Activated T-cell treated with anti-CD3 and anti-CD28 coated beads, Interleukin-2, amount 50 U/mL, for 24 hours (primary cell): Measurements from ENCODE around the gene WNT7B.

Experiments used
- DNase-seq: peaks from one replicate; pipeline ENCODE4 v3.0.0-alpha.2; 2020
- H3K27ac Mint-ChIP-seq: 2 replicates; pipeline ENCODE4 v1.8.0; 2020; ENCODE audit warnings: mild to moderate bottlenecking, mixed read lengths
- H3K27me3 Mint-ChIP-seq: 2 replicates; pipeline ENCODE4 v1.8.0; 2020; ENCODE audit warnings: mixed read lengths
- H3K36me3 Mint-ChIP-seq: 2 replicates; pipeline ENCODE4 v1.8.0; 2020; ENCODE audit warnings: low read depth, mixed read lengths
- H3K4me1 Mint-ChIP-seq: 2 replicates; pipeline ENCODE4 v1.8.0; 2020; ENCODE audit warnings: low read depth, mixed read lengths
- H3K4me3 Mint-ChIP-seq: 2 replicates; pipeline ENCODE4 v1.8.0; 2020; ENCODE audit warnings: mild to moderate bottlenecking, moderate library complexity, mixed read lengths
- H3K9me3 Mint-ChIP-seq: 2 replicates; pipeline ENCODE4 v1.8.0; 2020; ENCODE audit warnings: mixed read lengths

Gene WNT7B

GRCh38 chr22:45887202-45888131, 89.5 kb downstream of the WNT7B start:
- Mint-ChIP-seq H3K27ac (no peak overlapping the region), H3K4me3 (no peak overlapping the region), H3K36me3 (no peaks in the 10 kb centered on the region), H3K9me3 (no peaks in the 10 kb centered on the region), H3K27me3 (peaks cover 45% of the 10 kb centered on the region), H3K4me1 (no peaks in the 10 kb centered on the region)
- DNase-seq, result no peak

- H3K4me1 Mint-ChIP-seq, result no peaks in the 10 kb centered on the region
- no peaks in the 10 kb centered on the region for H3K9me3 Mint-ChIP-seq
- no peak overlapping the region for H3K4me3 Mint-ChIP-seq
- H3K27ac Mint-ChIP-seq, result no peak overlapping the region
- H3K27me3 Mint-ChIP-seq, result peaks cover 47% of the 10 kb centered on the region
- no peaks in the 10 kb centered on the region for H3K36me3 Mint-ChIP-seq
- DNase-seq, result no peak
Observed at GRCh38 chr22:45886540-45886939, 90.4 kb downstream of the WNT7B start.

- Mint-ChIP-seq H3K4me3 (no peak overlapping the region), H3K27ac (no peak overlapping the region), H3K27me3 (peaks cover 49% of the 10 kb centered on the region), H3K9me3 (no peaks in the 10 kb centered on the region), H3K4me1 (no peaks in the 10 kb centered on the region), H3K36me3 (no peaks in the 10 kb centered on the region)
- no peak for DNase-seq
Observed at GRCh38 chr22:45885941-45886395, 91.0 kb downstream of the WNT7B start.

GRCh38 chr22:45885171-45885840, 91.7 kb downstream of the WNT7B start:
- Mint-ChIP-seq H3K27ac (no peak overlapping the region), H3K36me3 (no peaks in the 10 kb centered on the region), H3K9me3 (no peaks in the 10 kb centered on the region), H3K4me1 (no peaks in the 10 kb centered on the region), H3K27me3 (peaks cover 53% of the 10 kb centered on the region), H3K4me3 (no peak overlapping the region)
- DNase-seq, result no peak

- Mint-ChIP-seq H3K27ac (no peak overlapping the region), H3K27me3 (peaks cover 59% of the 10 kb centered on the region), H3K4me3 (no peak overlapping the region), H3K9me3 (no peaks in the 10 kb centered on the region), H3K4me1 (no peaks in the 10 kb centered on the region), H3K36me3 (no peaks in the 10 kb centered on the region)
- no peak for DNase-seq
Observed at GRCh38 chr22:45884201-45885062, 92.5 kb downstream of the WNT7B start.

GRCh38 chr22:45883811-45884170, 93.2 kb downstream of the WNT7B start:
- Mint-ChIP-seq H3K4me1 (no peaks in the 10 kb centered on the region), H3K27me3 (peaks cover 62% of the 10 kb centered on the region), H3K9me3 (no peaks in the 10 kb centered on the region), H3K4me3 (no peak overlapping the region), H3K27ac (no peak overlapping the region), H3K36me3 (no peaks in the 10 kb centered on the region)
- no peak for DNase-seq

GRCh38 chr22:45882881-45883810, 93.8 kb downstream of the WNT7B start:
- Mint-ChIP-seq H3K9me3 (no peaks in the 10 kb centered on the region), H3K4me1 (no peaks in the 10 kb centered on the region), H3K27ac (no peak overlapping the region), H3K4me3 (no peak overlapping the region), H3K36me3 (no peaks in the 10 kb centered on the region), H3K27me3 (peaks cover 63% of the 10 kb centered on the region)
- no peak for DNase-seq

GRCh38 chr22:45881524-45881875, 95.5 kb downstream of the WNT7B start:
- Mint-ChIP-seq H3K9me3 (no peaks in the 10 kb centered on the region), H3K4me3 (no peak overlapping the region), H3K27ac (no peak overlapping the region), H3K36me3 (no peaks in the 10 kb centered on the region), H3K27me3 (peaks cover 72% of the 10 kb centered on the region), H3K4me1 (no peaks in the 10 kb centered on the region)
- no peak for DNase-seq

- Mint-ChIP-seq H3K4me3 (no peak overlapping the region), H3K36me3 (no peaks in the 10 kb centered on the region), H3K27me3 (peaks cover 71% of the 10 kb centered on the region), H3K9me3 (no peaks in the 10 kb centered on the region), H3K4me1 (no peaks in the 10 kb centered on the region), H3K27ac (no peak overlapping the region)
- no peak for DNase-seq
Observed at GRCh38 chr22:45880716-45881523, 96.0 kb downstream of the WNT7B start.

GRCh38 chr22:45880091-45880715, 96.8 kb downstream of the WNT7B start:
- Mint-ChIP-seq H3K9me3 (no peaks in the 10 kb centered on the region), H3K27ac (no peak overlapping the region), H3K36me3 (no peaks in the 10 kb centered on the region), H3K4me3 (no peak overlapping the region), H3K4me1 (no peaks in the 10 kb centered on the region), H3K27me3 (peaks cover 71% of the 10 kb centered on the region)
- DNase-seq, result no peak

GRCh38 chr22:45879552-45879949, 97.4 kb downstream of the WNT7B start:
- Mint-ChIP-seq H3K36me3 (no peaks in the 10 kb centered on the region), H3K27ac (no peak overlapping the region), H3K9me3 (no peaks in the 10 kb centered on the region), H3K27me3 (peaks cover 66% of the 10 kb centered on the region), H3K4me1 (no peaks in the 10 kb centered on the region), H3K4me3 (no peak overlapping the region)
- DNase-seq, result no peak

GRCh38 chr22:45878901-45879551, 97.9 kb downstream of the WNT7B start:
- Mint-ChIP-seq H3K36me3 (no peaks in the 10 kb centered on the region), H3K9me3 (peaks cover under 1% of the 10 kb centered on the region), H3K27me3 (peaks cover 64% of the 10 kb centered on the region), H3K4me1 (no peaks in the 10 kb centered on the region), H3K27ac (no peak overlapping the region), H3K4me3 (no peak overlapping the region)
- DNase-seq, result no peak
